K562 (cell line): ENCODE measurements around the gene SPRY2. TPM values are rescaled to one million over a fixed set of nuclear protein-coding genes. Genes with fewer than 3 reads are reported as not detected.

Experiments
- ATAC-seq: fragments of 200-7000 bp; cut with Tn5 transposase; 3 replicates; pipeline ENCODE4 v1.9.1; 2020; ENCODE audit warnings: moderate library complexity
- BruUV-seq: library from RNA; stranded (reverse); fragments of 400-500 nt; replicated peaks from 2 replicates; lab custom pipeline; 2021; lab: Mats Ljungman, UMichigan
- CTCF ChIA-PET: fragments of 300-600 bp; formaldehyde crosslinking; extraction: SDS; loops from one replicate; lab custom pipeline; 2021; ENCODE audit warnings: low intra/inter-chr PET ratio; lab: Yijun Ruan, JAX
- POLR2A ChIA-PET: fragments of 300-600, 350-650 bp; sonication (Branson Sonifier 250); formaldehyde crosslinking; extraction: SDS; loops from one replicate; lab custom pipeline; 2021; ENCODE audit warnings: antibody characterized with exemption, inconsistent platforms; lab: Yijun Ruan, JAX
- DNase-seq, 4 experiments: peaks; one replicate each; pipeline versions ENCODE4 v3.0.0 to v3.0.0-alpha.2; 2011 to 2018; ENCODE audit warnings: low spot score in 3 of 4, mixed read lengths in 3 of 4; ENCODE audit errors: extremely low read depth in 1 of 4
- FAIRE-seq: peaks from 2 replicates; lab custom pipeline; 2011; peaks lifted over from hg19 to GRCh38; lab: Jason Lieb, UNC
- H2AFZ ChIP-seq: 2 replicates; pipeline ENCODE4 v1.6.0; 2011; ENCODE audit warnings: low read depth, low read length, control low read depth, inconsistent platforms
- H3K27ac ChIP-seq: fragments of 200-600 bp; 3 replicates; pipeline ENCODE4 v1.8.0; 2011; ENCODE audit warnings: low read depth, mild to moderate bottlenecking, control low read depth, inconsistent platforms, low read length, moderate library complexity, mixed read lengths; ENCODE audit errors: extremely low read depth
- H3K27me3 ChIP-seq, 2 experiments: fragments of 300-600 bp in 1 of 2; 2 replicates in 1 of 2; 3 replicates in 1 of 2; pipeline versions ENCODE4 v1.6.0 to v1.8.0; 2011; ENCODE audit warnings: inconsistent platforms in 2 of 2, low read length in 2 of 2, mild to moderate bottlenecking in 1 of 2, mixed read lengths in 1 of 2, moderate library complexity in 1 of 2; ENCODE audit not compliant: control insufficient read depth in 2 of 2, insufficient read depth in 2 of 2
- H3K36me3 ChIP-seq: fragments of 300-600 bp; 3 replicates; pipeline ENCODE4 v1.8.0; 2011; ENCODE audit warnings: mild to moderate bottlenecking, low read length, inconsistent platforms; ENCODE audit not compliant: control insufficient read depth, insufficient read depth
- H3K4me1 ChIP-seq, 2 experiments: fragments of 200-600 bp in 1 of 2; replicated peaks in 1 of 2; 2 replicates in 1 of 2; 3 replicates in 1 of 2; pipeline versions ENCODE4 v1.5.1 to v1.8.0; 2011; ENCODE audit warnings: inconsistent platforms in 2 of 2, low read length in 2 of 2, mild to moderate bottlenecking in 1 of 2, mixed read lengths in 1 of 2, moderate library complexity in 1 of 2; ENCODE audit not compliant: control insufficient read depth in 2 of 2, insufficient read depth in 2 of 2
- H3K4me2 ChIP-seq: 2 replicates; pipeline ENCODE4 v1.6.1; 2011; ENCODE audit warnings: low read length, control low read depth, inconsistent platforms, mixed read lengths; ENCODE audit not compliant: insufficient read depth
- H3K4me3 ChIP-seq: fragments of 200-600 bp; sonication (generic), shearing (Covaris generic); 2 replicates; pipeline ENCODE4 v1.5.1; 2016; ENCODE audit warnings: control low read depth, inconsistent platforms
- H3K79me2 ChIP-seq: fragments of 200-600 bp; 3 replicates; pipeline ENCODE4 v1.8.0; 2011; ENCODE audit warnings: low read length, inconsistent platforms; ENCODE audit not compliant: control insufficient read depth, insufficient read depth
- H3K9ac ChIP-seq, 2 experiments: 2 replicates each; pipeline versions ENCODE4 v1.6.0 to v1.6.1; 2011; ENCODE audit warnings: low read depth in 2 of 2, low read length in 2 of 2, control low read depth in 1 of 2, inconsistent platforms in 1 of 2, mild to moderate bottlenecking in 1 of 2, mixed read lengths in 1 of 2; ENCODE audit not compliant: insufficient read depth in 1 of 2
- H3K9me1 ChIP-seq: one replicate; pipeline ENCODE4 v1.6.0; 2011; ENCODE audit warnings: inconsistent platforms, mild to moderate bottlenecking, low read length, moderate library complexity; ENCODE audit not compliant: control insufficient read depth, insufficient read depth
- H3K9me3 ChIP-seq: replicated peaks from 2 replicates; pipeline ENCODE4 v1.5.1; 2011; ENCODE audit warnings: low read depth, low read length, inconsistent platforms; ENCODE audit not compliant: control insufficient read depth, insufficient read depth
- H4K20me1 ChIP-seq: replicated peaks from 2 replicates; pipeline ENCODE4 v1.6.1; 2011; ENCODE audit warnings: low read length, inconsistent platforms, mixed read lengths; ENCODE audit not compliant: control insufficient read depth, insufficient read depth
- IRF9 ChIP-seq: fragments of 450-650 bp; IDR thresholded peaks from 2 replicates; pipeline ENCODE4 v1.6.1; 2016; ENCODE audit warnings: missing biosample characterization, missing genetic modification characterization
- NR2C1 ChIP-seq, 2 experiments: fragments of 450-650 bp; IDR thresholded peaks; 2 replicates each; pipeline ENCODE4 v1.6.1; 2017; ENCODE audit warnings: mild to moderate bottlenecking in 2 of 2, antibody characterized with exemption in 1 of 2, inconsistent platforms in 1 of 2, missing compliant biosample characterization in 1 of 2, missing genetic modification characterization in 1 of 2
- NR3C1 ChIP-seq: sonication (generic); formaldehyde crosslinking; IDR thresholded peaks from 2 replicates; pipeline ENCODE4 v1.8.1; 2022; ENCODE audit warnings: missing genetic modification reagents
- PTTG1 ChIP-seq: fragments of 450-650 bp; IDR thresholded peaks from 2 replicates; pipeline ENCODE4 v1.6.1; 2016; ENCODE audit warnings: low read depth, mild to moderate bottlenecking, missing genetic modification characterization, missing compliant biosample characterization
- RERE ChIP-seq: sonication (generic); formaldehyde crosslinking; IDR thresholded peaks from 2 replicates; pipeline ENCODE4 v1.8.0; 2023; ENCODE audit warnings: missing genetic modification reagents, mild to moderate bottlenecking, borderline replicate concordance
- STAT6 ChIP-seq: sonication (generic); formaldehyde crosslinking; IDR thresholded peaks from 2 replicates; pipeline ENCODE4 v1.8.1; 2023; ENCODE audit warnings: mild to moderate bottlenecking, missing genetic modification reagents
- TGIF2 ChIP-seq: sonication (generic); formaldehyde crosslinking; IDR thresholded peaks from 2 replicates; pipeline ENCODE4 v1.8.1; 2022; ENCODE audit warnings: mild to moderate bottlenecking, missing genetic modification reagents, moderate library complexity
- U2AF2 ChIP-seq: fragments of 200-400 bp; formaldehyde crosslinking; optimal IDR thresholded peaks from 2 replicates; pipeline ENCODE3; 2017; ENCODE audit warnings: low read depth, mild to moderate bottlenecking, low read length
- ZNF133 ChIP-seq: fragments of 250-450 bp; sonication (Bioruptor Pico); IDR thresholded peaks from 2 replicates; pipeline ENCODE4 v1.4.0; 2020; ENCODE audit warnings: mild to moderate bottlenecking
- ZNF57 ChIP-seq: fragments of 450-650 bp; formaldehyde crosslinking; IDR thresholded peaks from 2 replicates; pipeline ENCODE4 v1.4.0; 2020; ENCODE audit warnings: mild to moderate bottlenecking, moderate library complexity
- WGBS: fragments of 100-300 bp; shearing (Covaris generic); methylation state at CpG from one replicate; pipeline ENCODE4 v1.1.6; 2016; ENCODE audit warnings: low coverage, mixed read lengths; ENCODE audit not compliant: insufficient coverage; ENCODE audit errors: missing lambda C conversion rate; 5-methylcytosine and 5-hydroxymethylcytosine counted together
- in situ Hi-C: fragments of 300-500 bp; cut with MboI; formaldehyde crosslinking; loops from 4 replicates; pipeline ENCODE4 v1.15.0; 2018; ENCODE audit warnings: inconsistent platforms, mixed read lengths
- intact Hi-C: fragments of 100-400 bp; cut with micrococcal nuclease; formaldehyde crosslinking; loops from 2 replicates; pipeline ENCODE4 v1.14.2; 2022
- polyA plus RNA-seq, 8 experiments: library from polyadenylated mRNA; depleted of rRNA in 4 of 8; stranded (reverse) in 5 of 8; unstranded in 3 of 8; fragments of >200 nt; fragmentation: Nextera tagmentation in 2 of 8; fragmentation: Illumina TruSeq in 1 of 8; extraction: Ambion mirVana in 2 of 8; extraction: Trizol in 1 of 8; gene quantifications; 2 replicates each; pipeline versions ENCODE4 v1.2.1 to v1.2.3, GENCODE V29; 2011 to 2014; ENCODE audit warnings: inconsistent platforms in 1 of 8, missing spikeins in 1 of 8
- total RNA-seq, 7 experiments: library from RNA; depleted of rRNA in 6 of 7; stranded (reverse); fragments of >200 nt in 6 of 7; fragmentation: Illumina TruSeq in 2 of 7; extraction: Trizol in 2 of 7; gene quantifications; 2 replicates each; pipeline versions ENCODE4 v1.2.1 to v1.2.3, GENCODE V29; 2011 to 2021; ENCODE audit warnings: low replicate concordance in 1 of 7

SPRY2 gene
- total and polyA plus RNA-seq, 9 of the 15 experiments (the other 6 are each of a cell fraction or from before 2014, with no cell fraction given), result 1.8 to 7.8 (median 3.4) TPM

GRCh38 chr13:80361883-80362327 is 21.0 kb upstream of the SPRY2 start (continued):
- TF ChIP-seq STAT6 (CRISPR knock-in tag) (no peak), NR2C1 (IDR thresholded peaks at IDR 0.05) (no peak), NR2C1 (tag; IDR thresholded peaks at IDR 0.05) (no peak)

DNA sequence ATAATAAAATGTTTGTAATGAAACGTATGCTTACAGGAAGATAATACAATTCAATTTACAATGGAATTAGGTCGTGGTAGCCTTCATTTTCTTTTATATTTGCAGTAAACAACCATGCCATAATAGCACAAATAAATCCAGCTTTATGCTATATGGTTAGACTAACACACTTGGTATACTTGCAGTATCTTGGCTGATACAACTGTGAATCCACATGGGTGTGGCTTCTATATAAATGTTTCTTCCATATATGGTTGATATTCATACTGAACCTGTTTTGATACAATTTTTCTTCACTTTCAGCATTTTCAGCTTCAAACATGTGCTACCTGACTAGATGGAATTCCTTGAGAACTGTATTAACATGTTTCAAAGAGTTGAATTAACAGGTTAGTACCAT is 20.4 kb upstream of the SPRY2 start:
- peak overlapping the region; percentile 65; the same call in 1 of the 3 replicates for H3K27ac ChIP-seq
- TF ChIP-seq ZNF57 (CRISPR knock-in tag), result no peak
- TF ChIP-seq NR3C1 (CRISPR knock-in tag), result no peak
- no peak for TF ChIP-seq ZNF133 (CRISPR knock-in tag)
- TF ChIP-seq RERE (CRISPR knock-in tag), result no peak
- no peak for TF ChIP-seq IRF9 (tag)
- no peak for TF ChIP-seq TGIF2 (CRISPR knock-in tag)
- no peak for TF ChIP-seq U2AF2
- no peak for TF ChIP-seq PTTG1 (tag)
- H3K4me2 ChIP-seq, result peak overlapping the region; percentile 37; the same call in 1 of the 2 replicates
- H3K9me1 ChIP-seq, result no peaks in the 10 kb centered on the region
- H4K20me1 ChIP-seq, result no peaks in the 10 kb centered on the region
- H3K27me3 ChIP-seq, result no peaks in the 10 kb centered on the region
- FAIRE-seq (no peak), DNase-seq (no peak), ATAC-seq (0 out of 3 replicates have a peak, but pooled peaks have one; percentile 6)
- 45% methylated on average over 2 of the region's 2 CpGs for WGBS
- no peaks in the 10 kb centered on the region for H3K36me3 ChIP-seq
- no peak overlapping the region for H3K4me3 ChIP-seq
- no TSS peak for BruUV-seq
- POLR2A ChIA-PET, result no interaction called here
- H2AFZ ChIP-seq, result peak overlapping the region; percentile 76; the same call in 1 of the 2 replicates
- peaks cover 0 to 35% of the 10 kb centered on the region in 2 experiments; a peak in 3 of 5 replicates for H3K4me1 ChIP-seq
- no peak overlapping the region for H3K9ac ChIP-seq
- CTCF ChIA-PET, result no interaction called here
- intact Hi-C loops (no loop called here), in situ Hi-C loops (no loop called here)
- H3K9me3 ChIP-seq, result no peaks in the 10 kb centered on the region
- H3K79me2 ChIP-seq, result no peaks in the 10 kb centered on the region
